ENCODE results near the gene HS6ST3. TPM values are rescaled to one million over a fixed set of nuclear protein-coding genes. Genes with fewer than 3 reads are reported as not detected.

Gene HS6ST3
- total and polyA plus RNA-seq, 2 experiments from 2014 or later = 0.11 TPM; not detected in 1

DNA sequence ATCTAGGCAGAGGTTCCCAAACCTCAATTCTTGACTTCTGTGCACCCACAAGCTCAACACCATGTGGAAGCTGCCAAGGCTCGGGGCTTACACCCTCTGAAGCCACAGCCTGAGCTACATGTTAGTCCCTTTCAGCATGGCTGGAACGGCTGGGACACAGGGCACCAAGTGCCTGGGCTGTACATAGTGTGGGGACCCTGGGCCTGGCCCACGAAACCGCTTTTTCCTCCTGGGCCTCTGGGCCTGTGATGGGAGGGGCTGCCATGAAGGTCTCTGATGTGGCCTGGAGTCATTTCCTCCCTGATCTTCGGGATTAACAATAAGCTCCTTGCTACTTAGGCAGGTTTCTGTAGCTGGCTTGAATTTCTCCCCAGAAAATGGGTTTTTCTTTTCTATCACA, 108.1 kb downstream of the HS6ST3 start:
- in situ Hi-C loops (cut with MboI) = no loop called here
- Histone ChIP-seq H3K9ac (no peak overlapping the region), H3K27ac (no peak overlapping the region), H3K4me2 (ENCODE audit: unreplicated experiment) (no peak overlapping the region), H4K20me1 (ENCODE audit: insufficient read depth) (no peaks in the 10 kb centered on the region), H3K79me2 (ENCODE audit: insufficient read depth) (no peaks in the 10 kb centered on the region), H3K36me3 (ENCODE audit: low read depth) (no peaks in the 10 kb centered on the region), H3K27me3 (replicated peaks; ENCODE audit: insufficient read depth) (no peaks in the 10 kb centered on the region), H3K4me3 (no peak overlapping the region), H3K4me1 (ENCODE audit: insufficient read depth) (no peaks in the 10 kb centered on the region), H3F3A (ENCODE audit: insufficient read depth) (no peaks in the 10 kb centered on the region), H2AFZ (no peak overlapping the region), H3K9me3 (ENCODE audit: low read depth) (no peaks in the 10 kb centered on the region), H3K9me2 (ENCODE audit: insufficient read depth) (no peaks in the 10 kb centered on the region)
- no peak for DNase-seq
- 24 to 36% methylated on average over 5 of the region's 5 CpGs for WGBS, 2 experiments (ENCODE audit: low coverage in 1 of 2, low lambda C conversion rate in 2 of 2, missing lambda C conversion rate in 2 of 2)
- TF ChIP-seq EZH2 (IDR thresholded peaks at IDR 0.05; ENCODE audit: insufficient read depth, poor library complexity, severe bottlenecking) = no peak
- no peak for TF ChIP-seq EZH2phosphoT487 (IDR thresholded peaks at IDR 0.05; ENCODE audit: insufficient read depth, low read depth)

DNA sequence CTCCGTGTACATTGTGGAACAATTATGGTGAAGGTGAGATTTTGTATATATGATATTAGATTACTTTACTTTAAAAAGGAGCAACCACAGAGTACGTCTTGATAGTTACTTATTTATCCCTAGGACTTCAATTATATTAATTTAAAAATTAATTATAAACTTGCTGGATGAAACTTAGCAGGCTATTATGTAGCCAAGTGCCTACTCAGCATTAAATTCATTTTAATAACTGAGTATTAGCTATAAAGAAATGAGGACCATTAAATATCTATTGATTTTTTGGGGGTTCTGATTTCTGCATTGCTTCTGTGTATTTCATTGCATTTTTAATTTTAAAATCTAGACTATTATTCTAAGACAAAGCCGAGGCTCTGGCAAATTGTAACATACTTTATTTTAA, 109.4 kb downstream of the HS6ST3 start:
- H3K4me2 ChIP-seq (ENCODE audit: unreplicated experiment) = no peak overlapping the region
- WGBS, 2 experiments (ENCODE audit: low coverage in 1 of 2, low lambda C conversion rate in 2 of 2, missing lambda C conversion rate in 2 of 2) = 43 to 46% methylated on average over 3 of the region's 3 CpGs
- DNase-seq = no peak
- no peaks in the 10 kb centered on the region for H4K20me1 ChIP-seq (ENCODE audit: insufficient read depth)
- no peaks in the 10 kb centered on the region for H3K36me3 ChIP-seq (ENCODE audit: low read depth)
- H3F3A ChIP-seq (ENCODE audit: insufficient read depth) = no peaks in the 10 kb centered on the region
- no peaks in the 10 kb centered on the region for H3K9me3 ChIP-seq (ENCODE audit: low read depth)
- TF ChIP-seq EZH2 (IDR thresholded peaks at IDR 0.05; ENCODE audit: insufficient read depth, poor library complexity, severe bottlenecking) (no peak), EZH2phosphoT487 (IDR thresholded peaks at IDR 0.05; ENCODE audit: insufficient read depth, low read depth) (no peak)
- in situ Hi-C loops (cut with MboI) = no loop called here
- no peak overlapping the region for H2AFZ ChIP-seq
- H3K9ac ChIP-seq = no peak overlapping the region
- H3K27ac ChIP-seq = no peak overlapping the region
- no peak overlapping the region for H3K4me3 ChIP-seq
- no peaks in the 10 kb centered on the region for H3K79me2 ChIP-seq (ENCODE audit: insufficient read depth)
- no peaks in the 10 kb centered on the region for H3K4me1 ChIP-seq (ENCODE audit: insufficient read depth)
- no peaks in the 10 kb centered on the region for H3K27me3 ChIP-seq (replicated peaks; ENCODE audit: insufficient read depth)
- no peaks in the 10 kb centered on the region for H3K9me2 ChIP-seq (ENCODE audit: insufficient read depth)

DNA sequence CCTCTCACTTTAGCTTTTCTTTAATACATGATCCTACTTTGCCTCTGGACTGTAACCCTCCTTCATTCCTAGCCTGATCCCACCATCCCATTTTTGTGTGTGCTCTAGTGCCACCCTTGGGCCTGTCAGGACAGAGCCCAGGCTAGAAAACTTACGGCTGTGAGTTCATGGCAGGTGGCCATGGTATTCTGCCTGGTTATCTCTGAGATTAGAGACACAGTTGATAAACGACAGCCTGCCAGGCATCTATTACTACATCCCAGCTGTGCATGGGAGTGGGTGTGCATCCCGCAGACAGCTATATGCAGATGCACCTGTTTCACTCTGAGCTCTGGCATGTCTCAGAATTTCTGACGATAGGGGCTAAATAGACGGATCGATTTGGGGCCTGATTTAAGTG, 110.9 kb downstream of the HS6ST3 start:
- Histone ChIP-seq H3F3A (ENCODE audit: insufficient read depth) (no peaks in the 10 kb centered on the region), H3K9ac (no peak overlapping the region), H3K9me3 (ENCODE audit: low read depth) (no peaks in the 10 kb centered on the region), H3K9me2 (ENCODE audit: insufficient read depth) (no peaks in the 10 kb centered on the region), H3K36me3 (ENCODE audit: low read depth) (no peaks in the 10 kb centered on the region), H3K4me2 (ENCODE audit: unreplicated experiment) (no peak overlapping the region), H4K20me1 (ENCODE audit: insufficient read depth) (no peaks in the 10 kb centered on the region), H2AFZ (no peak overlapping the region), H3K27ac (no peak overlapping the region), H3K79me2 (ENCODE audit: insufficient read depth) (no peaks in the 10 kb centered on the region), H3K27me3 (replicated peaks; ENCODE audit: insufficient read depth) (no peaks in the 10 kb centered on the region), H3K4me1 (ENCODE audit: insufficient read depth) (no peaks in the 10 kb centered on the region), H3K4me3 (no peak overlapping the region)
- in situ Hi-C loops (cut with MboI) = no loop called here
- no peak for DNase-seq
- WGBS, 2 experiments (ENCODE audit: low coverage in 1 of 2, low lambda C conversion rate in 2 of 2, missing lambda C conversion rate in 2 of 2) = 51 to 57% methylated on average over 6 of the region's 6 CpGs
- TF ChIP-seq EZH2 (IDR thresholded peaks at IDR 0.05; ENCODE audit: insufficient read depth, poor library complexity, severe bottlenecking) = no peak
- TF ChIP-seq EZH2phosphoT487 (IDR thresholded peaks at IDR 0.05; ENCODE audit: insufficient read depth, low read depth) = no peak

DNA sequence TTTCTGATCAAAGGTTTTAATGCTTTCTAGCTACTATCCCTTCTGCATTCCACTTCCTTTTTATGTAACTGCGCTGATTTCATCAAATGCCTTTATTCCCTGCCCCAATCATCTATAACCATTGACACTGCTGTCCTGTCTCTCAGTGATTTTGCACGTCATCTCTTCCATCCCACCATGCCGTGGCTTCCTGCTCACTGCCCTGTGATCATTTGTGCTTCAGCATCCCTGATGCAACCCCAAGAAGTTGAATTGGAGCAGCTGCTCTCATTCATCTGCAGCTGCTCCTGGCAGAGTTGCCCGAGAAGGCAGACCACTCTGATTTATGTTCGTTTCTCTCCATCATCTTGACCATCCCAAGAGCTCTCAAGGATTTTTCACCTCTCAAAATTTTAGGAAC, 112.4 kb downstream of the HS6ST3 start:
- H2AFZ ChIP-seq = no peak overlapping the region
- no peak for TF ChIP-seq EZH2phosphoT487 (IDR thresholded peaks at IDR 0.05; ENCODE audit: insufficient read depth, low read depth)
- DNase-seq = no peak
- H3F3A ChIP-seq (ENCODE audit: insufficient read depth) = no peaks in the 10 kb centered on the region
- no peaks in the 10 kb centered on the region for H3K79me2 ChIP-seq (ENCODE audit: insufficient read depth)
- no peaks in the 10 kb centered on the region for H3K27me3 ChIP-seq (replicated peaks; ENCODE audit: insufficient read depth)
- H3K9me2 ChIP-seq (ENCODE audit: insufficient read depth) = no peaks in the 10 kb centered on the region
- no peak overlapping the region for H3K27ac ChIP-seq
- H3K4me2 ChIP-seq (ENCODE audit: unreplicated experiment) = no peak overlapping the region
- H3K4me1 ChIP-seq (ENCODE audit: insufficient read depth) = no peaks in the 10 kb centered on the region
- no peaks in the 10 kb centered on the region for H3K9me3 ChIP-seq (ENCODE audit: low read depth)
- in situ Hi-C loops (cut with MboI) = no loop called here
- H3K36me3 ChIP-seq (ENCODE audit: low read depth) = no peaks in the 10 kb centered on the region
- no peaks in the 10 kb centered on the region for H4K20me1 ChIP-seq (ENCODE audit: insufficient read depth)
- H3K9ac ChIP-seq = no peak overlapping the region
- WGBS, 2 experiments (ENCODE audit: low coverage in 1 of 2, low lambda C conversion rate in 2 of 2, missing lambda C conversion rate in 2 of 2) = 36 to 45% methylated on average over 5 of the region's 5 CpGs
- no peak overlapping the region for H3K4me3 ChIP-seq

DNA sequence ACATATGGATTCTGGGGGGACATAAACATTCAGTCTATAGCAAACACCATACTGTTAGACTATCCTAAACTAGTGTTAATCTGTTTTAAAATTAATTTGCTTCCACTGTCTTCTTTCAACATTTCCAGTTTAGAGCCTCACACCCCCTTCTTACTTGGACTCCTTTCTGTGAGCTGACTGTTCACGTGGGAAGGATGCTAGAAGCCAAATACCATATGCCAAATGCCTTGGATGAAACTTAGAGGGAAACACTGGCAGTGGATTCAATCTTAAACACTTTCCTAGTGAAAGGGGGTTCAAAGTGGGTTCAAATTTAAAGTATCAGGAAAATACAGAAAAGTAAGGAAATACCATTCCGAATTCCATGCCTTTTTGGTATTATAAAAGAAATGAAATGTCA, 113.6 kb downstream of the HS6ST3 start:
- TF ChIP-seq EZH2phosphoT487 (IDR thresholded peaks at IDR 0.05; ENCODE audit: insufficient read depth, low read depth) (no peak), EZH2 (IDR thresholded peaks at IDR 0.05; ENCODE audit: insufficient read depth, poor library complexity, severe bottlenecking) (no peak)
- no peaks in the 10 kb centered on the region for H3K9me3 ChIP-seq (ENCODE audit: low read depth)
- H3K36me3 ChIP-seq (ENCODE audit: low read depth) = no peaks in the 10 kb centered on the region
- no peaks in the 10 kb centered on the region for H3F3A ChIP-seq (ENCODE audit: insufficient read depth)
- no peak overlapping the region for H2AFZ ChIP-seq
- no peak overlapping the region for H3K4me2 ChIP-seq (ENCODE audit: unreplicated experiment)
- H3K9ac ChIP-seq = no peak overlapping the region
- no peak for DNase-seq
- no peaks in the 10 kb centered on the region for H3K27me3 ChIP-seq (replicated peaks; ENCODE audit: insufficient read depth)
- no peaks in the 10 kb centered on the region for H3K9me2 ChIP-seq (ENCODE audit: insufficient read depth)
- H3K4me3 ChIP-seq = no peak overlapping the region
- no peaks in the 10 kb centered on the region for H3K4me1 ChIP-seq (ENCODE audit: insufficient read depth)
- WGBS, 2 experiments (ENCODE audit: low coverage in 1 of 2, low lambda C conversion rate in 2 of 2, missing lambda C conversion rate in 2 of 2) = 20 to 31% methylated on average over 2 of the region's 2 CpGs
- no peaks in the 10 kb centered on the region for H3K79me2 ChIP-seq (ENCODE audit: insufficient read depth)
- in situ Hi-C loops (cut with MboI) = no loop called here
- no peak overlapping the region for H3K27ac ChIP-seq
- no peaks in the 10 kb centered on the region for H4K20me1 ChIP-seq (ENCODE audit: insufficient read depth)

All from GM23248 (cell line).